ENCODE data around the gene TECR.
"Not testable (repeated sequence)": the region's sequence is repeated elsewhere in the genome, so short reads cannot be mapped to it uniquely, and the experiment has no call there.

- TF ChIP-seq CTCF, POLR2A (IDR thresholded peaks at IDR 0.05): not testable (repeated sequence)
Observed at GRCh38 chr19:14612242-14612641, 82.8 kb downstream of the TECR start.
